Parathyroid adenoma (tissue), 2 donors: ENCODE results near the gene C4orf50.

Experiments used
- H2AFZ ChIP-seq: fragments of 300-600 bp; sonication (generic); one replicate; pipeline ENCODE4 v1.7.0; 2017; ENCODE audit warnings: antibody characterized with exemption, mild to moderate bottlenecking
- H3K27ac ChIP-seq: fragments of 300-600 bp; sonication (generic); one replicate; pipeline ENCODE4 v1.7.0; 2017
- H3K27me3 ChIP-seq: fragments of 300-600 bp; sonication (generic); one replicate; pipeline ENCODE4 v1.7.0; 2017; ENCODE audit warnings: low read length; ENCODE audit not compliant: control insufficient read depth, insufficient read depth
- H3K36me3 ChIP-seq: fragments of 300-600 bp; sonication (generic); one replicate; pipeline ENCODE4 v1.7.0; 2017; ENCODE audit warnings: low read length; ENCODE audit not compliant: control insufficient read depth, insufficient read depth
- H3K4me1 ChIP-seq: fragments of 300-600 bp; sonication (generic); one replicate; pipeline ENCODE4 v1.7.0; 2017; ENCODE audit warnings: control low read depth
- H3K4me2 ChIP-seq: fragments of 300-600 bp; sonication (generic); one replicate; pipeline ENCODE4 v1.7.0; 2017; ENCODE audit warnings: low read length
- H3K4me3 ChIP-seq: fragments of 300-600 bp; sonication (generic); one replicate; pipeline ENCODE4 v1.7.0; 2017; ENCODE audit warnings: low read depth, low read length
- H3K79me2 ChIP-seq: fragments of 300-600 bp; sonication (generic); one replicate; pipeline ENCODE4 v1.7.0; 2017; ENCODE audit warnings: control low read depth
- H3K9ac ChIP-seq: fragments of 300-600 bp; sonication (generic); one replicate; pipeline ENCODE4 v1.7.0; 2017; ENCODE audit warnings: mild to moderate bottlenecking
- H3K9me3 ChIP-seq: fragments of 300-600 bp; sonication (generic); one replicate; pipeline ENCODE4 v1.7.0; 2017; ENCODE audit warnings: low read length; ENCODE audit not compliant: control insufficient read depth
- TF ChIP-seq, protein P1 (sequence below): fragments of 300-600 bp; sonication (generic); IDR thresholded peaks from one replicate; pipeline ENCODE4 v1.7.0; 2017; ENCODE audit warnings: antibody characterized with exemption, mild to moderate bottlenecking
- donor health status: primary hyperparathyroidism.

Gene C4orf50

DNA sequence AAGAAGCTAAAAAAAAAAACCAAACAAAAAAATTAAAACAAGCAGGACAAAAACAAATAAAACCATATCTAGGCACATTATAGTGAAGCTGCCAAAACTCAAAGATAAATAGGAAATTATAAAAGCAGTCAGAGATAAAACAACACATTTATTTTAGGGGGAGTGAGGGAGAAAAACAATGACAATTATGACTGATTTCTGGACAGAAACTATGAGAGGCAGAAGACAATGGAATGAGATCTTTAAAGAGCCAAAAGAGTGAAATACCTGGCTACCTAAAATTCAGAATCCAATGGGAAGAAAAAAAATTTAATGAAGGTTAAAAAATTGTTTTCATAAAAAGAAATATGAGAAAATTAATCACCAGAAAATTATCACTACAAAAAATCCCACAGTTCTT is 33.4 kb downstream of the C4orf50 start:
- H3K9me3 ChIP-seq = no peaks in the 10 kb centered on the region

DNA sequence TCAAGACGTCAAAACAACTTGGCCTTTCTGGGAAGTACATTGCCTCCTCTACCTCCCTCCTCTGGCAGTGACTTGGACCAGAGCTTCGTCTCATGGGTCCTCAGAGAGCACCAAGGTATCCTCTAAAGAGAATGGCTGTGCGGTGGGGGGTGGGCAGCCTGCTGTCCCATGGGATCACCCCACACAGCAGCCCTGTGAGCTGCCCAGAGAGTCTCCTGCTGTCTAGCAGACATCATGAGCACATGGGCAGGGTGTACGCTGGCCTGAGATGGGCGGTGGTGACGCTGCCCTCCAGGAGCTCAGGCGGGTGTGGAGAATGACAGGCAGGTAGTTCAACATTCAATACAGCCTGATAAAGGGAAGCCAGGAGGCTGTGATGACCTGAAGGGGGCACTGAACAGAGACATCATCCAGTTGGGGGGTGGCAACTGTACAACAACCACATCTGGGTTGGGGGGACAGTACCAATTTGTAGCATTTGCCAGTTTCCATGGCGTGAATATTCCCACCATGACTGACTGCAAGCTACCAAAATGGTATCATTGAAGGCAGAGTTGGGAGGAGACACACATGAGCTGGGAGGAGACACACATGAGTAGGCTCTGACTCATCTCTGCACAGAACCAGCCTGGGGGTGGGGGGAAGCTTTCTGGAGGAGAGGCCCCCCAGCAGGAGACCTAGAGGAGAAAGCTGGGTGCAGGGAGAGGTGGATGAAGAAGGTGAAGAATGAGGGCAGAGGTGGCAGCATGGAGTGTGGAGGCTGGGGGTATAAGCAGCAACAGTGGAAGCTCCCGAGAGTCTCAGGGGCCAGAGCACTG is 35.9 kb downstream of the C4orf50 start:
- no peaks in the 10 kb centered on the region for H3K9me3 ChIP-seq
- no peaks in the 10 kb centered on the region for H3K36me3 ChIP-seq
- H3K79me2 ChIP-seq = no peaks in the 10 kb centered on the region
- no peak overlapping the region for H3K9ac ChIP-seq
- no peaks in the 10 kb centered on the region for H3K4me1 ChIP-seq
- peaks cover 5% of the 10 kb centered on the region for H3K27me3 ChIP-seq
- TF ChIP-seq, protein P1, sequence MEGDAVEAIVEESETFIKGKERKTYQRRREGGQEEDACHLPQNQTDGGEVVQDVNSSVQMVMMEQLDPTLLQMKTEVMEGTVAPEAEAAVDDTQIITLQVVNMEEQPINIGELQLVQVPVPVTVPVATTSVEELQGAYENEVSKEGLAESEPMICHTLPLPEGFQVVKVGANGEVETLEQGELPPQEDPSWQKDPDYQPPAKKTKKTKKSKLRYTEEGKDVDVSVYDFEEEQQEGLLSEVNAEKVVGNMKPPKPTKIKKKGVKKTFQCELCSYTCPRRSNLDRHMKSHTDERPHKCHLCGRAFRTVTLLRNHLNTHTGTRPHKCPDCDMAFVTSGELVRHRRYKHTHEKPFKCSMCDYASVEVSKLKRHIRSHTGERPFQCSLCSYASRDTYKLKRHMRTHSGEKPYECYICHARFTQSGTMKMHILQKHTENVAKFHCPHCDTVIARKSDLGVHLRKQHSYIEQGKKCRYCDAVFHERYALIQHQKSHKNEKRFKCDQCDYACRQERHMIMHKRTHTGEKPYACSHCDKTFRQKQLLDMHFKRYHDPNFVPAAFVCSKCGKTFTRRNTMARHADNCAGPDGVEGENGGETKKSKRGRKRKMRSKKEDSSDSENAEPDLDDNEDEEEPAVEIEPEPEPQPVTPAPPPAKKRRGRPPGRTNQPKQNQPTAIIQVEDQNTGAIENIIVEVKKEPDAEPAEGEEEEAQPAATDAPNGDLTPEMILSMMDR = no peak
- H2AFZ ChIP-seq = no peak overlapping the region
- no peak overlapping the region for H3K27ac ChIP-seq
- no peak overlapping the region for H3K4me2 ChIP-seq
- no peak overlapping the region for H3K4me3 ChIP-seq

More for the DNA sequence above, 33.4 kb downstream of the C4orf50 start:
- Histone ChIP-seq H3K4me3 (no peak overlapping the region), H2AFZ (no peak overlapping the region), H3K9ac (no peak overlapping the region), H3K36me3 (no peaks in the 10 kb centered on the region), H3K4me2 (no peak overlapping the region), H3K4me1 (no peaks in the 10 kb centered on the region), H3K27ac (no peak overlapping the region), H3K27me3 (peaks cover 5% of the 10 kb centered on the region), H3K79me2 (no peaks in the 10 kb centered on the region)
- TF ChIP-seq, protein P1 = no peak

DNA sequence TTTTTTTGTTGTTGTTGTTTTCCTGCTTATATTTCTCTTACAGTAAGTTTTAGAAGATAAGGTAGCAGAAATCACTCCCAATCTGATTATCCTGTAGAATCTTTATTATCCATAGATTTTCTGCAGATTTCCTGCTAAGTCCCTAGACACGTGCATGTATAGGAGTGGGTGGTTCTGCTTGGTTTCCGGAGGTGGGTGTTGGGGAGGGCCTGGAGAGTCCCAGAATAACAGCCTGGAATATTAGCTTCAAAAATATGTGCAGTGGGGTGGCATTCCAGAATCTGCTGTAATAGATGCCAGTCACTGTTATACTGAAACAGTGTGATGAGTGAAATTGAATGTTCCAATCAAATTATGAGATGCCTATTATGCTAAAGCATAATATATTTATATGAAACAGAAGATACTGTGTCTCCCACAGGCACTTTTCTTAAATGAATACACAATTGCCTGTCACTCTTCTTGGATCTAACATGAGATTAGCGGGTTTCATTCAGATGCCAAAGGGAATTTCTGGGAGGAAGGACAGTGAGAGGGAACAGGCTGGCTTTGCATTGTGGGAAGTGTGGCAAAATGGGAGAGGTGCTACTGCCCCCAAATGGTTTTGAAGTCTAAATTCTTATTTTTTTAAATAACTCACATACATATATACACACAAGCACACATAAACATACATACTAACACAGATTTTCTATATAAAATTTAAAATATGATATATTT is 37.6 kb downstream of the C4orf50 start:
- Histone ChIP-seq H3K4me3 (no peak overlapping the region), H3K9me3 (no peaks in the 10 kb centered on the region), H3K36me3 (no peaks in the 10 kb centered on the region), H3K27ac (no peak overlapping the region), H3K4me1 (no peaks in the 10 kb centered on the region), H2AFZ (no peak overlapping the region), H3K4me2 (no peak overlapping the region), H3K9ac (no peak overlapping the region), H3K79me2 (no peaks in the 10 kb centered on the region), H3K27me3 (peaks cover 5% of the 10 kb centered on the region)
- TF ChIP-seq, protein P1 = no peak

DNA sequence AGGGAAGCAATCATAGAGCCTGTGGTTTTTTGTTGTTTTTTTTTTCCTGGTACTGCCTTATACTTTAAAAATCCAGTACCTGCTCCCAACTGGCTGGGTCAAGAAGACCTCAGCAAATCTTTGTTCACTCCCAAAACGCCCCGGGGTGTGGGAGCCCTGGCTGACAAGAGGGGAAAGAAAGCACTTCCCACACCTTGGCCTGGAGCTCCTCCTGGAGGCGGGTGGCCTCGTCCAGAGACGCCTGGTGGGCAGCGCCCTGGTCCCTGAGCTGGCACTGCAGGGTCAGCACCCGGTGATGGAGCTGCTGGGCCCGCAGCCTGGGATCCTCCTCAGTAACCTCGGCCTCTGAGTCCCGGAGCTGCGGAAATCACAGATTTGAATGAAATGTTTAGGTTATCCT is 38.2 kb downstream of the C4orf50 start:
- no peak overlapping the region for H2AFZ ChIP-seq
- H3K4me2 ChIP-seq = no peak overlapping the region
- no peak overlapping the region for H3K9ac ChIP-seq
- no peaks in the 10 kb centered on the region for H3K79me2 ChIP-seq
- H3K4me1 ChIP-seq = no peaks in the 10 kb centered on the region
- H3K27me3 ChIP-seq = peaks cover 5% of the 10 kb centered on the region
- TF ChIP-seq, protein P1 = no peak
- no peak overlapping the region for H3K27ac ChIP-seq
- no peaks in the 10 kb centered on the region for H3K9me3 ChIP-seq
- no peak overlapping the region for H3K4me3 ChIP-seq
- no peaks in the 10 kb centered on the region for H3K36me3 ChIP-seq
